ENCODE results near the gene RUNDC1. TPM values are rescaled to one million over a fixed set of nuclear protein-coding genes. Genes with fewer than 3 reads are reported as not detected.
A peak's percentile ranks its signal among the peaks of the same experiment; 100 is the strongest.

Gene RUNDC1
- total RNA-seq, 6 experiments from 2014 or later = 3.6 to 5.1 (median 4.6) TPM

GRCh38 chr17:43024407-43025289 is 44.3 kb downstream of the RUNDC1 start, which contains the start of gene RND2:
RND2 (plus strand) TSS chr17:43025231; CDS start chr17:43025348, 117 bp downstream.
- 1% methylated on average over 10 of the region's 61 CpGs for WGBS (ENCODE audit: insufficient coverage, low coverage, low lambda C conversion rate, missing lambda C conversion rate)
- TF ChIP-seq CTCF (IDR thresholded peaks at IDR 0.05) (peak; percentile 75 to 88 (median 78)), POLR2A (IDR thresholded peaks at IDR 0.05) (peak; percentile 19)
- H3K27ac ChIP-seq = peak within 1 kb of the TSS in 2 of 3 donors; percentile 41 to 49
- ATAC-seq = peak; percentile 81 to 86 (median 82)
- H3K36me3 ChIP-seq = no peaks in the 10 kb centered on the region
- H3K9me3 ChIP-seq = no peaks in the 10 kb centered on the region
- H3K4me3 ChIP-seq = peak within 1 kb of the TSS; percentile 34 to 59 (median 34)
- intact Hi-C loops (cut with DNase I) = loop anchor here in 1 of 2 donors (10.0 kb wide), 1 partner anchor 120 kb away; no protein-coding TSS in a partner anchor
- peaks cover 0 to 12% (median under 1%) of the 10 kb centered on the region in 4 donors for H3K4me1 ChIP-seq
- no peaks in the 10 kb centered on the region for H3K27me3 ChIP-seq
- DNase-seq = peak; percentile 84 to 91 (median 89)

DNA sequence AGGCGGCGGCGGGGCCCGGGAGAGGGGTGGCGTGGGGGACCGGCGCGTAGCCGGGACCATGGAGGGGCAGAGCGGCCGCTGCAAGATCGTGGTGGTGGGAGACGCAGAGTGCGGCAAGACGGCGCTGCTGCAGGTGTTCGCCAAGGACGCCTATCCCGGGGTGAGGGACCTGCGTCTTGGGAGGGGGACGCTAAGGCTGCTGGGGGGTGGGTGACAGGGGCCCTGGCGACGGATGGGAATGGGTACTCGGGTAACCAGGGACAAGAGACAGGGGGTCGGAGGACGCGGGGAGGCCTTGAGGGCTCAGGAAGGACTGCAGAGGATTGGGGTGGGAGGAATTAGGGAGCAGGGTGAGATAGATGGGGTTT is 44.9 kb downstream of the RUNDC1 start:
- DNase-seq = no peak
- no peak overlapping the region for H3K27ac ChIP-seq

GRCh38 chr17:43025766-43026537 is 45.6 kb downstream of the RUNDC1 start:
- no peak overlapping the region for H3K4me3 ChIP-seq
- no peak for DNase-seq
- no peak for ATAC-seq
- intact Hi-C loops (cut with DNase I) = loop anchor here in 1 of 2 donors (10.0 kb wide), 1 partner anchor 119 kb away; no protein-coding TSS in a partner anchor
- no peak overlapping the region for H3K27ac ChIP-seq
- no peaks in the 10 kb centered on the region for H3K36me3 ChIP-seq
- H3K27me3 ChIP-seq = no peaks in the 10 kb centered on the region
- no peak for TF ChIP-seq POLR2A (IDR thresholded peaks at IDR 0.05)
- TF ChIP-seq CTCF (IDR thresholded peaks at IDR 0.05) = no peak
- 67% methylated on average over 11 of the region's 16 CpGs for WGBS (ENCODE audit: insufficient coverage, low coverage, low lambda C conversion rate, missing lambda C conversion rate)
- peaks cover 0 to 17% (median 3%) of the 10 kb centered on the region in 4 donors for H3K4me1 ChIP-seq
- no peaks in the 10 kb centered on the region for H3K9me3 ChIP-seq

More for the DNA sequence above, 44.9 kb downstream of the RUNDC1 start:
- Histone ChIP-seq H3K36me3 (no peaks in the 10 kb centered on the region), H3K27me3 (no peaks in the 10 kb centered on the region), H3K4me1 (peaks cover 0 to 17% (median 3%) of the 10 kb centered on the region in 4 donors), H3K4me3 (peak overlapping the region in 1 of 3 donors; percentile 59), H3K9me3 (no peaks in the 10 kb centered on the region)
- ATAC-seq = no peak
- TF ChIP-seq CTCF (IDR thresholded peaks at IDR 0.05) (no peak), POLR2A (IDR thresholded peaks at IDR 0.05) (no peak)
- intact Hi-C loops (cut with DNase I) = loop anchor here in 1 of 2 donors (10.0 kb wide), 1 partner anchor 120 kb away; no protein-coding TSS in a partner anchor
- 25% methylated on average over 11 of the region's 27 CpGs for WGBS (ENCODE audit: insufficient coverage, low coverage, low lambda C conversion rate, missing lambda C conversion rate)

- peaks cover 0 to 17% (median 3%) of the 10 kb centered on the region in 4 donors for H3K4me1 ChIP-seq
- H3K27ac ChIP-seq = no peak overlapping the region
- 90% methylated on average over 4 of the region's 5 CpGs for WGBS (ENCODE audit: insufficient coverage, low coverage, low lambda C conversion rate, missing lambda C conversion rate)
- no peaks in the 10 kb centered on the region for H3K9me3 ChIP-seq
- no peaks in the 10 kb centered on the region for H3K36me3 ChIP-seq
- DNase-seq (no peak), ATAC-seq (no peak)
- intact Hi-C loops (cut with DNase I) = loop anchor here in 1 of 2 donors (10.0 kb wide), 1 partner anchor 118 kb away; no protein-coding TSS in a partner anchor
- no peaks in the 10 kb centered on the region for H3K27me3 ChIP-seq
- H3K4me3 ChIP-seq = no peak overlapping the region
- no peak for TF ChIP-seq POLR2A (IDR thresholded peaks at IDR 0.05)
- no peak for TF ChIP-seq CTCF (IDR thresholded peaks at IDR 0.05)
These were observed 46.2 kb downstream of the RUNDC1 start for GRCh38 chr17:43026595-43026994.

All from right lobe of liver (tissue), 6 donors.